GM12891 (cell line): ENCODE measurements around the gene KCTD1.

Source experiments
- DNase-seq: peaks from one replicate; pipeline ENCODE4 v3.0.0; 2011; ENCODE audit warnings: low spot score; ENCODE audit not compliant: insufficient read length
- FAIRE-seq: peaks from 2 replicates; lab custom pipeline; 2011; peaks lifted over from hg19 to GRCh38; lab: Jason Lieb, UNC
- PAX5 ChIP-seq: IDR thresholded peaks from 2 replicates; pipeline ENCODE4 v1.6.1; 2011; ENCODE audit warnings: low read length, moderate library complexity, mild to moderate bottlenecking; ENCODE audit not compliant: insufficient read depth, severe bottlenecking
- POLR2A ChIP-seq: IDR thresholded peaks from 2 replicates; pipeline ENCODE4 v1.6.1; 2011; ENCODE audit warnings: low read depth, low read length, control low read depth
- POLR2AphosphoS5 ChIP-seq: IDR thresholded peaks from 2 replicates; pipeline ENCODE4 v1.6.1; 2011; ENCODE audit warnings: low read depth, low read length, control low read depth
- POU2F2 ChIP-seq: IDR thresholded peaks from 2 replicates; pipeline ENCODE4 v1.6.1; 2011; ENCODE audit warnings: low read depth, mild to moderate bottlenecking, control low read depth, low read length, moderate library complexity
- SPI1 ChIP-seq: IDR thresholded peaks from 2 replicates; pipeline ENCODE4 v1.6.1; 2011; ENCODE audit warnings: low read depth, low read length, control low read depth
- TAF1 ChIP-seq: IDR thresholded peaks from 2 replicates; pipeline ENCODE4 v1.6.1; 2011; ENCODE audit warnings: low read depth, low read length, control low read depth

KCTD1 gene

DNA sequence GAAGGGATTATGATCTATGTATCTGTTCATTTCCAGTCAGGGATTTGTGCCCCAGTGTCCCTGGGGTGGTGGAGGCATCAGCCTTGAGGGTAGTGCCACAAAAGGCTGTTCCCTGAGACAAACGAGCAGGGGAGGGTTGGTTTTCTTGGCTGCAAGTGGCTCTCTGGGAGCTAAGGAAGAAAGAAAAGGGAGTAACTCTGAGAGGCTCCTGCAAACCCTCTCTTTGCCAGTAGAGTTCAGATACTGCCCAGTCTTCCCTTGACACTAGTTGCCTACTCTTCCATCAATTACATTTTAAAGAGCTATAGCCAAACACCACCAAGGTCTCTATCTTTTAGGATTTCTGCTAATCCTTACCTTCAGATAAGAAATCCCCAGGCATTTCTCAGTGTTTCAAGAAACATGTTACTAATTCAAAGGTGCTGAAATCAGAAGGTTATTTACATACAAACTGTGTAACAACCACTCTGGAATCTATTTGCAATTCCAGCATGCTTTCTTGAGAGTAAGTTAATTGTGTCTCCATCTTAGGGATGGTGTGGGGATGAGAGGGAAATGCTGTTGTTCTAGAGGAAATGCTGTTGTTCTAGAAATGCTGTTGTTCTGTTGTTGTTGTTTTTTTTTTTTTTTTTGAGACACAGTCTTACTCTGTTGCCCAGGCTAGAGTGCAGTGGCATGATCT is 18.7 kb upstream of the KCTD1 start:
- no peak for DNase-seq
- no peak for TF ChIP-seq POLR2AphosphoS5
- no peak for FAIRE-seq

DNA sequence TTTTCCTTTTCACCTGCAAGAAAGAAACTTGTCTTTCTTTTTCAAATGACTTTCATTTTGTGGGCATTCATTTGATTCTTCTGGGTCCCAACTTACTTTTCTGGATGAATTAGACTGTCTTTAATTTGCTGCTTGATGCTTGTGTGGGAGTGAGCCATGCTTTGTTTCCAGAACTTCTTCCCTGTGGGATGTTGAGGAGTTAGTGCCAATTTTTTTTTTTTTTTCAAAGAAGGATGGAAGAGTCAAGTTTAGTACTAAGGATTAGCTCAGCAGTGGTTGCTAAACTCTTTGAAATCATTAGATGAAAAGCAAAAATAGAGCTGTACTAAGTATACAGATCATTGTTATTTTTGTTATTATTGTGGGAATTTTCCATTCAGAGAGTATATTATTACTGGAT is 17.2 kb upstream of the KCTD1 start:
- no peak for FAIRE-seq
- TF ChIP-seq SPI1: no peak
- TF ChIP-seq TAF1: no peak
- no peak for TF ChIP-seq POU2F2
- TF ChIP-seq POLR2A: no peak
- TF ChIP-seq PAX5: no peak
- no peak for TF ChIP-seq POLR2AphosphoS5
- no peak for DNase-seq

DNA sequence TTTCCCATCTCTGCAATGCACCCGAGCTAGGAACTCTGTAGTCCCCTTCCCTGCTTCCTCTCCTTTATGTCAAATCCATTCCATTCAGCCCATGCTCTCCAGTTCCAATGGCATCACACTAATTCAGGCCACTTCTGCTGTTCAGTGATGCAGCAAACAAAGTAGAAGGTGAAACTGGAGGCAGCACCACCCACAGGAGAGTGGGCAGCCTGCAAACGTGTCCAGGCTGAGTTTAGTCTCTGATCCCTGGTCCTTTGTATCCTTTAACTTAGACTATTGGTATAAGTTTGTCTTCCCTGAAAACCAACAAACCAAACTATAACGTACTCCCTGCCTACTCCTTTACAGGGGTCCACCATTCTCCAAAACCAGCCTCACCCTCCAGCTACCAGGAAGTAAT is 14.7 kb upstream of the KCTD1 start:
- no peak for TF ChIP-seq PAX5
- FAIRE-seq (no peak), DNase-seq (no peak)

DNA sequence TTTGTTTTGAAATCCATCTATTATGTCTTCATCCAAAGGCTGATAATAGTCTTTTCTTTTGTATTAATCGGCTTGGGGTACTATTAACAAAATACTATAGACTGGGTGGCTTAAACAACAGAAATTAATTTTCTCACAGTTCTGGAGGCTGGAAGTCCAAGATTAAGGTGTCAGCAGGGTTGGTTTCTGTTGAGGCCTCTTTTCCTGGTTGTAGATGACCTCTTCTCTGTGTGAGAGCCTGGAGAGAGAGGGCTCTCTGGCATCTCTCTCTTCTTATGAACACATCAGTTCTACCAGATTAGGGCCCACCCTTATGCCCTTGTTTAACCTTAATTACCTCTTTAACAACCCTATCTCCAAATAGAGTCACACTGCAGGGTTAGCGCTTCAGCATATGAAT is 14.2 kb upstream of the KCTD1 start:
- FAIRE-seq (no peak), DNase-seq (no peak)
- no peak for TF ChIP-seq POU2F2
- TF ChIP-seq PAX5: no peak
- TF ChIP-seq POLR2A: no peak
- TF ChIP-seq SPI1: no peak
- no peak for TF ChIP-seq TAF1
- TF ChIP-seq POLR2AphosphoS5: no peak

DNA sequence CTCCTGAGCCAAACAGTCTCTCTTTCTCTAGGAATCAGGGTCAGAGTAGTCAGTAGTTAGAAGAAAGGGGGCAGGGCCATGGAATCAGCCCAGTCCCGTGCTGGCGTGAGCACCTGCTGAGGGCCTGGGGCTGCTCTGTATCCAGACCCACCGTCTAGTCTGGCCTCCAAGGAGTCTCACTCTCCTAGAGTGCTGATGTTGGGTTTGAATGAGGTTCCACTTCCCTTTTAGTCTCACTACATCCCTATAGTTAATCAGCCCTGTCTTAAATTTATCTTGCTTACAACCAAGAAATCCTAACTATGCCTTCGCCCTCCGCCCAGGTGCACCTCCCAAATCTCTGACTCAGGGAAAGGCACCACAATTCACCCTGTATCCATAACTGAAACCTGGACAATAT is 13.4 kb upstream of the KCTD1 start:
- FAIRE-seq: no peak
- no peak for TF ChIP-seq POLR2AphosphoS5
- peak; percentile 57; the same call in 1 of the 2 replicates for TF ChIP-seq SPI1
- DNase-seq: no peak

DNA sequence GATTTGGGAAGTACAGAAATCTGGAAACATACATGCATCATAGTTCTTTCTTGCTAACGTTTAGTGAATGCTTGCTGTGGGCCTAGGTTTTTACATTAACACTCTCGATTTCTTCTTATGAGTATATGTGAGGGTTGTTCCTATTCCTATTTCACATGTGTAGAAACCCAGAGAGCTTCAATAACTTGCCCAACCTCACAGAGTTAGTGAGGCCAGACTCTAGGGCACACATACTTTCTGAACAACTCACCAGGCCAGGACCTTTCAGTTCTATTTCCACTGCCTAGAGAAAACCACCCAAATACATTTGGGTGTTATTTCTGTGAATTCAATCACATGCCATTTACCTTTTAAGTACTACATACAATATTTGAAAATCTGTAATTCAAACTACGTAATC is 8.2 kb upstream of the KCTD1 start:
- TF ChIP-seq PAX5 (no peak), POLR2A (no peak), SPI1 (no peak), TAF1 (no peak), POLR2AphosphoS5 (no peak), POU2F2 (no peak)
- FAIRE-seq: peak; percentile 76
- no peak for DNase-seq

DNA sequence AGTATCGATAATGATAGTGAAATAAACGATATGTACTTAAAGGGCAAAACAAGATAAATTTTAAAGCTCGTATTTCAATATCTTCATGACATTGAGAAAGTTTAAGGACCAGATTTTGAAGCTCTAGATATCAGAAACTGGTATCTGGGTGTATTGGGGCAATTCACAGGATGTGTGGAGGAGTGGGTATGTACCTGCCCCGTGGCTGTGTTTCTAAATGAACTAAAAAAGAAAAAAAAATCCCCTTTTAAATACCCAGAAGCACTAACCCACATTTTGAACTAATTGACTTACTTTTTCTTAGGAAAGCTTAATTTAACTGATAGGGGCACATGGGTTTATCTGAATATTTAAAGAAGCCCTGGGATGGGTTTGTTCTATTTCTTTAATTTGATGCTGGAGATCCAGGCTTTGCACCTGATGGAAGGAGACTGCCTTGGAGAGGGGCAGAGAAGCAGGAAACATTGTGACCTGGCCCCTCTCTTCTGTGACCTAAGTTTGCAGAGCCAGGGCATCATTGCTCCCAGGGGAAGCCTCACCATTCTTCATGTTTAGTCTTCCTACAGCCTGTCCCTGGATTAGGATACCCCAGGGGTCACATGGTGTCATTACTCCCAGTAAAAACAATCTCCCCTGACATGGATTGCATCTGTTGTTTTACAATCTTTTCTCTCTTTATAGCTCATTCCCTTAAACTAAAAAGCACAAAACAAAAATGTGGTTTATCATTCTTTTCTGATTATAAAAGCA is 7.6 kb upstream of the KCTD1 start:
- DNase-seq: no peak
- FAIRE-seq: no peak
- TF ChIP-seq PAX5 (no peak), POLR2A (no peak), SPI1 (no peak), POU2F2 (no peak), TAF1 (no peak), POLR2AphosphoS5 (no peak)

DNA sequence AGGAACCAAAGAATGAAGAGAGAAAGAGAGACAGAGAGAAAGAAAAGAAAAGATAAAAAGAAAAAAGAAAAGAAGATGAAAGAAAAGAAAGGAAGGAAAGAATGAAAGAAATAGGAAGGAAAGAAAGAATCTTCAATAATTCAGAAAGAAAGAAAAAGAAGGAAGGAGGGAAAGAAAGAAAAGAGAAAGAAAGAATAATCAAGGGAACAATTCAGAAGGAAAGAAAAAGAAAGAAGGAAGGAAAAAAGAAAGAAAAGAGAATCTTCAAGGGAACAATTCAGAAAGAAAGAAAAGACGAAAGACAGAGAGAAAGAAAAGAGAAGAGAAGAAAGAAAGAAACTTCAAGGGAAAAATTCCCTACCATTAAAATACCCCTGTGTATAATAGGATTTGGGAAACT is 5.6 kb upstream of the KCTD1 start:
- FAIRE-seq (no peak), DNase-seq (no peak)
- TF ChIP-seq SPI1 (no peak), PAX5 (no peak), POU2F2 (no peak), POLR2AphosphoS5 (no peak), POLR2A (no peak), TAF1 (no peak)

DNA sequence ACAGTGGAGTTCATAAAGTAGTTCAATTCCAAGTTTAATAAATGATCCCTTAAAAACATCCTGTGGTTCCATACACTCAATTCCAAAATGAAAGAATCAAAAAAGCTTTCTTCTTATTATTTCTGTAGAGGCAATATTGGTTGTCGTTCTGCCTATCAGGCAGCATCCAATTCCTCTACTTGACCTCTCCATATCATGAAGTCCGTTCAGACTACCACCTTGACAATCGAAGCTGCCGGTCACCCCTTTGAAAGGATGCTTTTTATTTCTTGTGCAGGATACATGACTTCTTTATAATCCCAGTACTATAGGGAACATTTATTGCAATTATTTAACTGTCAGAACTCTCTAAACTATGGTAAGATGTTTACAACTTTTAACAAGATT is 3.3 kb upstream of the KCTD1 start:
- no peak for TF ChIP-seq POU2F2
- no peak for TF ChIP-seq SPI1
- no peak for TF ChIP-seq TAF1
- TF ChIP-seq POLR2A: no peak
- TF ChIP-seq POLR2AphosphoS5: no peak
- TF ChIP-seq PAX5: no peak
- FAIRE-seq (no peak), DNase-seq (no peak)

DNA sequence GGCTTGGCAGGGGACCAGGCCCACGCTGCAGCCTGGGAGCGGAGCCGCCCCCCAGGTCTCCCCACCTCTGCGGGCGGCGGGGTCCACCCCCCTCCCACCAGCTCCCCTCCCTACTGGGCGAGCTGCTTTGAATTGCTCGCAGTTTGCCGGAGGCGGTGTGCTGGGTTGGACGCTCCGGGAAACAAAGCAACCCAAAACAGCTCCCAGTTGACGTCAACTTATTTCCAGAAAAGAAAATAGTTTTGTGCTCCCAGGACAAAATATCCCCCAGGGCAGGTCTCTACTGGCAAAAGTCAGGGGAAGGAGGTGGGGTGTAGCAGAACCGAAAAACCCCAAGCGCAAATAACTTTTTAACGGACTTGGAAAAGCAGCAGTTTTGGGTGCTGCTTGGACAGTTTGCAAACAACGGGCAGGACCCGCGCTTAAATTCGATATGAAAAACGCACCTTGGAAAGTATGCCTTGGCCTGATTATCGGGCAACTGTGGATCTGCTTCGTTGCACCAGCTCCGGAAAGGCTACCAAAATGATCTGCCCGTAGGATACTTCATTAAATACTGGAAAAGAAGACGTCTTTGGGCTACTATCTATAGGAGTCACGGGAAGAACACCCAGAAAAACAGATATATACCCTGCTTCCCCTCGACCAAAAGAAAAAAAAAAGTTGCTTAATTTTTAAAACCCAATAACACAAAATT is 2.8 kb upstream of the KCTD1 start:
- TF ChIP-seq PAX5 (no peak), POLR2A (no peak), POLR2AphosphoS5 (no peak), POU2F2 (no peak), SPI1 (no peak), TAF1 (no peak)
- peak; percentile 48 for FAIRE-seq
- DNase-seq: no peak
